HL-60/S4 treated with phorbol 12-myristate 13-acetate at 8.2 ng/mL for 4 days and 3 days (cell line): Measurements from ENCODE around the gene FCHO1.
"Not testable (repeated sequence)": the region's sequence is repeated elsewhere in the genome, so short reads cannot be mapped to it uniquely, and the experiment has no call there.

Source experiments
- in situ Hi-C: fragments of 300-500 bp; cut with MboI; formaldehyde crosslinking; loops from 2 replicates; pipeline ENCODE4 v1.15.0; 2022; ENCODE audit warnings: low sequenced_read_pairs

FCHO1 gene

DNA sequence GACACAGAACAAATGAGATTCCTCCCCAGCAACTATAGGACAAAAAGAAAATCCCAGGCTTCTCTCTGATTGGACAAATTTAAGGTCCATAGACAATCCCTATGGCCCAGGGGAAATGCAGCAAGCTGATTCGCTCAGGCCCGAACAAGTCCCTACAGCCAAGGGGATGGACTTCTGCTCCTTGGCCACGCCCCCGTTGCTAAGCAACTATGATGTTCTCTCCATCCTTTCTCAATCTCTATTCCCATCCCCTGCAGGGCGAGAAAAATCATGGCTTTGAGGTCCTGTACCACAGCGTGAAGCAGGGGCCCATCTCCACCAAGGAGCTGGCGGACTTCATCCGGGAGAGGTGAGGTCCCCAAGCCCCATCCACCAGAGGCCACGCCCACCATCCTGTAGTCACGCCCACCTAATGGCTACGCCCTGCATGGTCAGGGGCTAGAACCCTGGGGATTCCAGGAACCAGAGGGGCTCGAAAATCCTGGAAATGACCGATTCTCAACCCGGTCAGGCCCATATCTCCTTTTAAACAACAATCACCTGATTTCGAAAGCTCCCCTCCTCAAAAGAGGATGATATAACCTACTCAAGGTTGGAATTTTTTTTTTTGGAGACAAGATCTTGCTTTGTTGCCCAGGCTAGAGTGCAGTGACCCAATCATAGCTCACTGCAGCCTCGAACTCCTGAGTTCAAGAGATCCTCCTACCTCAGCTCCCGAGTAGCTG lies 11.4 kb downstream of the FCHO1 start:
- in situ Hi-C loops: no loop called here

- in situ Hi-C loops: no loop called here
These were observed 13.1 kb downstream of the FCHO1 start for GRCh38 chr19:17764348-17764747.

- in situ Hi-C loops: no loop called here
These were observed 13.9 kb downstream of the FCHO1 start for GRCh38 chr19:17765069-17765618.

DNA sequence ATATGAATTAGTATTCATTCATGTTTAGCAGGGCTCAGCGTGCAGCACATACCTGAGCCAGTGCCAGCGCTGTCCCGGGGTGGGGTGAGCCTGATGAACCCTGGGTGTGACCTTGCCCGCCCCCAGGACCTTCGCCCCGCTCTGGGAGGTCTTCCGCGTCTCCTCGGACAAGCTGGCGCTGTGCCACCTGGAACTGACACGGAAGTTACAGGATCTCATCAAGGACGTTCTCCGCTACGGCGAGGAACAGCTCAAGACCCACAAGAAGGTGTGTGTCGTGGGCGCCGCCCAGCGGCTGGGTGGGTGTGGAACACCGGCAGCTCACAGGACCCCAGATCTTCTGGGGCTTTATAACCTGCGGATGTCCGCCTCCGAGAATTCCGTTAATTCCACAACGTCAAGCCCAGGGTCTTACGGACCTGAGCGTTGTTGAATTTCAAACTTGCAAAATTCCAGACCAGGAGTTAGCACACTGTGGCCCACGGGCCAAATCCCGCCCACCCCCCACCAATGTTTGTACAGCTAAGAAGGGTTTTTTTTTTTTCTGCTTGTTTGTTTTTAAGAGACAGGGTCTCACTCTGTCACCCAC lies 15.4 kb downstream of the FCHO1 start:
- in situ Hi-C loops: no loop called here

DNA sequence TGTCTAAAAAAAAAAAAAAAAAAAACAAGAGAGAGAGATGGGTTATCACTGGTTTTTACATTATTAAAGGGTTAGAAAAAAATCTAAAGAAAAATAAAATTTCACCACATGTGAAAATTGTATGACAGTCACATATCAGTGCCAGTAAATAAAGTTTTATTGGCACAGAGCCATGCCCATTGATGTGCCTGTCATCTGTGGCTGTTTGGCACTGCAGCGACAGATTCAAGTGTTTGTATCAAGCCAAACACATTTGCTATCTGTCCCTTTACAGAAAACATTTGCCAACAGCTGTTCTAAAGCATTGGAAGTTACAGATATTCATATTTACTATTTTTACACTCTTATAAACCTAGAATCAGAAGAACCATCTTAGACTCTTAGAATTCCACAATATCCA lies 16.3 kb downstream of the FCHO1 start:
- in situ Hi-C loops: no loop called here

- in situ Hi-C loops: no loop called here
These were observed 19.3 kb downstream of the FCHO1 start for GRCh38 chr19:17770613-17771012.

- in situ Hi-C loops: no loop called here
These were observed 20.9 kb downstream of the FCHO1 start for GRCh38 chr19:17772172-17772571.

DNA sequence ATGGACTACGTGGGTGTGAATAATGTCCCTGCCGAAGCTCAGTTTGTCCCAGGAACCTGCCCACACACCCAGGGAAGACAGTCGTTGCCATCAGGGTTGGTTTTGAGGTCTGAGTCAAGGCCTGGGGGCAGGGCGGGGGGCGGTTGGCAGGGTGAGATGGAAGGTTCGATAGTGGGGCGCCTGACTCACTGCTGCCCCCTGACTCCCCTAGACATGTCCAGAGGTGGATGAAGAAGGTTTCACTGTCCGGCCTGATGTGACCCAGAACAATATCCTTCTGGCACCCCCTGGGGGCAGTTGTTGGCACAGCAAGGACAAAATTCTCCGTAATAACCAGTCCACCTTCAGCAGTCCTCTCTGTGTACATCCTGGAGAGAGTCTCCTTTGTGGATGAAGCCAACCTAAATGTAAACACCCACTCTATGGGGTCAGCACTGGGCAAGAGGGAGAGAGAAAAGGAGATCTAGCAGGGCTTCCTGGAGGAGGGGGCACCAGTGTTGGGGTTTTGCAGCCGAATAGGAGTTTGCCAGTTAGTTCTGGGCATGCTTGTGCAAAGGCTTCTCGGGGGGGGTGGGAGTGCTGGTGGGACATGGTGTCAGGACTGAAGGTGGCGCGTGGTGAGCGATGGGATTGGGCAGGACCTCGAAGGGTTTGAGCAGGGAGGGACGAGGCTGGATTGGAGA lies 24.1 kb downstream of the FCHO1 start:
- in situ Hi-C loops: no loop called here

GRCh38 chr19:17775991-17776803 lies 24.9 kb downstream of the FCHO1 start:
- in situ Hi-C loops: no loop called here

DNA sequence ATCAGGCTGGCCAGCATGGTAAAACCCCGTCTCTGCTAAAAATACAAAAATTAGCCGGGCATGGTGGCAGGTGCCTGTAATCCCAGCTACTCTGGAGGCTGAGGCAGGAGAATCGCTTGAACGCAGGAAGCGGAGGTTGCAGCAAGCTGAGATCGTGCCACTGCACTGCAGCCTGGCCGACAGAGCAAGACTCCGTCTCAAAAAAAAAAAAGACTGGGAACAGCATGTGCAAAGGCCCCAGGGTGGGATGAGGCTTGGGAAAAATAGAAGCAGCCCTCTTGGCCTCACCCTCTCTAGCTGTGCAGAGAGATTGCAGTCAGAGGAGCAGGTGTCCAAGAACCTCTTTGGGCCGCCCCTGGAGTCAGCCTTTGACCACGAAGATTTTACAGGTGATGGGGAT lies 26.6 kb downstream of the FCHO1 start:
- in situ Hi-C loops: not testable (repeated sequence)

GRCh38 chr19:17778251-17778967 lies 27.1 kb downstream of the FCHO1 start:
- in situ Hi-C loops: no loop called here

GRCh38 chr19:17778968-17779929 lies 28.0 kb downstream of the FCHO1 start:
- in situ Hi-C loops: no loop called here

DNA sequence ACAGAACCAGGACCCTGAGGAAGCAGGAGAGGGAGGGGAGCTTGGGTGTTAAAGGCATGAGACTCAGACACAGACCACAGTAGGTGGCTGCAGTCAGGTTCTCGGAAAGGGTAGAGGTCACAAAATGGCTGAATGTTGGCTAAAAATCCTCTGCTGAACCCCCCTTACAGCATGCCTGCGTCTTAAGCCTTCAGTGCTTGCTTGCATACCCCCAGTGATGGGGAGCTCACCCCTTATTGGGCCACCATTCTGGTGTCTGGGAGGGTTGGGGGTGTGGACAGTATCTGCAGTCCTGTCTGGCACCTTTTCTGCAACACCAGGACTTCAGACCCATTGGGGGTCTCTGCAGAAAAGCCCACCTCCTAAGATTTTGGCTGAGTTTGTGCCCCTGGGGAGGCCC lies 29.5 kb downstream of the FCHO1 start:
- in situ Hi-C loops: no loop called here

- in situ Hi-C loops: not testable (repeated sequence)
These were observed 32.4 kb downstream of the FCHO1 start for GRCh38 chr19:17783721-17784120.

DNA sequence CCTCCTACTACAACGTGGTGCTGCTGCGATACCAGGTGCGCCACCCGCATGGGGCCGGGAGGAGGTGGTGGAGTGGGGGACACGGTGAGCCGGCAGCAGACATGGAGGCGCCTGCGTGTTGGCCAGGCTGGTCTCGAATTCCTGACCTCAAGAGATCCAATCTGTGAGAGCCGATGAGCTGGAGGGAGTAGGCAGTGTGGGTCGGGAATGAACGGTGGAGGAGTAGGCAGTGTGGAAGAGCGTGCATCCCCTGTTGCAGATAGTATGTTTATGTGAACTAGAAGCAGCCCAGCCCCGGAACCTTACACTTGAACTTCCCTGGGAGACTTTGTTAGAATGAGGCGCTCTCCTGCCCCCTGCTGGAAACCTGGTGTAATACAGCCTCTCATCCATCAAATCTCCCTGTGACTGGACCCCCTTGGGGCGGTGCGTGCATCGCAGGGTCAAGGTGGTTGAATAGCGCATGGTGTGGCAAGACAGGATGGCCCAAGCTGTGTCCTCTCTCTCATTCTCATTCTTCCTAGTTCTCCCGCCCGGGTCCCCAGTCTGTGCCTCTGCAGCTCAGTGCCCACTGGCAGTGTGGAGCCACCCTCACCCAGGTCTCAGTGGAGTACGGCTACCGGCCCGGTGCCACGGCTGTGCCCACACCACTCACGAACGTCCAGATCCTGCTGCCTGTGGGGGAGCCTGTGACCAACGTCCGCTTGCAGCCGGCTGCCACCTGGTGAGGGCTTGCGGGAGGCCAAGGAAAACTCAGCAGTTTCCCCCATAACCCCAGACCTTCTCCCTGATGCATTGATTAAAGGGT lies 33.1 kb downstream of the FCHO1 start:
- in situ Hi-C loops: no loop called here

DNA sequence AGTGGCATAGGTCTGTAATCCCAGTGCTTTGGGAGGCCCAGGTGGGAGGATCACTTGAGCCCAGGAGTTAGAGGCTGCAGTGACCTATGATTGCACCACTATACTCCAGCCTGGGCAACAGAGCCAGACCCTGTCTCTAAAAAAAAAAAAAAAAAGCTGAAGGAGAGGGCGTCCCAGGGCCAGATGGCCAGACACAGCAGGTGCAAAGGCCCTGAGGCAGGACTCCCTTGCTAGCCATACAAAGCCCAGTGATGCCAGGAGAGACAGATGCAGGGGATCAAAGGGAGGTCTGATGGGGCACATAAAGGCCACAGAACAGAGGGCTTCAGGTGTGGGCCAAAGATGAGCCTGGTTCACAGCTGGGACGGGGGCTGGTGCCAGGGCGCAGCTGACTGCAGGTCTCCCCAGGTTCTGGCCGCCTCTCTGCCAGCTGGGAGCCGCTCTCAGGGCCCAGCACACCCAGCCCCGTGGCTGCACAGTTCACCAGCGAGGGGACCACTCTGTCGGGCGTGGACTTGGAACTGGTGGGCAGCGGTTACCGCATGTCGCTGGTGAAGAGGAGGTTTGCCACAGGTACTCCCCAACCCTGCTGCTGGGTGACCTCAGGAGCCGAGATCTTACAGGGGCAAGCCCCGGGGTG lies 36.1 kb downstream of the FCHO1 start:
- in situ Hi-C loops: no loop called here

DNA sequence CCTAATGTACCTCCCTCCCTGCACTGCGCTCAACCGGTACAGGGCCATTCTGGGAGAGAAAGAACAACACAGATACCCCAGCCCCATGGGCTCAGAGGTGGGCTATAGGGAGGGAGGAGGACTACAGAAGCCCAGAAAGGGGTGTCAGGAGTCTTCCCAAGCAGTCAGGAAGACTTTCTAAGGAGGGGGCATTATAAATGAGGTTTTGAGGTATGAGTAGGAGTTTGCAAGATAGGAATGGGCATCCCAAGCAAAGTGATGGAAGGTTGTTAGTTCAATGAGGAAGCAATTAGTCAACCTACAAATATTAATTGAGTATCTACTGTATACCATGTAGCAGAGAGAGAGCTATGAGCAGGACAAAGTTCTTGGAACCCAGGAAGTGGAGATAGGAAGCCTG lies 37.4 kb downstream of the FCHO1 start:
- in situ Hi-C loops: no loop called here
